Left lung (tissue), 10 donors: ENCODE results near the gene NLRP1. TPM values are rescaled to one million over a fixed set of nuclear protein-coding genes. Genes with fewer than 3 reads are reported as not detected.

Experiments
- ATAC-seq: fragments of 200-7000 bp; cut with Tn5 transposase; one replicate; pipeline ENCODE4 v1.9.1; 2020; ENCODE audit warnings: moderate library complexity
- DNase-seq, 4 donors: peaks; one replicate each; pipeline ENCODE4 v3.0.0-alpha.2; 2013 to 2020
- H3K27ac ChIP-seq, 2 donors: fragments of 200-600 bp; sonication (generic) in 1 of 2; one replicate each; pipeline versions ENCODE4 v1.5.0 to v1.8.0; 2020 to 2021
- H3K27me3 ChIP-seq, 2 donors: fragments of 200-600 bp; sonication (generic) in 1 of 2; one replicate each; pipeline versions ENCODE4 v1.5.0 to v1.8.0; 2020 to 2021
- H3K36me3 ChIP-seq, 2 donors: fragments of 200-600 bp; sonication (generic) in 1 of 2; one replicate each; pipeline versions ENCODE4 v1.5.0 to v1.8.0; 2020 to 2021
- H3K4me1 ChIP-seq, 2 donors: fragments of 200-600 bp; one replicate each; pipeline ENCODE4 v1.8.0; 2021
- H3K4me3 ChIP-seq, 2 donors: fragments of 200-600 bp; sonication (generic) in 1 of 2; one replicate each; pipeline versions ENCODE4 v1.5.0 to v1.8.0; 2020 to 2021; ENCODE audit warnings: mild to moderate bottlenecking in 1 of 2
- H3K9me3 ChIP-seq, 2 donors: fragments of 200-600 bp; sonication (generic) in 1 of 2; one replicate each; pipeline versions ENCODE4 v1.5.0 to v1.8.0; 2020 to 2021
- CTCF ChIP-seq, 2 donors: fragments of 200-600 bp; sonication (generic) in 1 of 2; IDR thresholded peaks; one replicate each; pipeline versions ENCODE4 v1.5.0 to v1.8.0; 2021; ENCODE audit warnings: antibody characterized with exemption in 2 of 2
- intact Hi-C, 2 donors: fragments of 100-400 bp; cut with DNase I; formaldehyde crosslinking; loops; one replicate each; pipeline versions ENCODE4 v1.11.2 to v1.14.2; 2022
- polyA plus RNA-seq, 6 donors: library from polyadenylated mRNA; unstranded; fragments of 120-200 nt; gene quantifications; one replicate each; pipeline ENCODE4 v1.2.1, GENCODE V29; 2013; ENCODE audit not compliant: insufficient read length in 6 of 6
- total RNA-seq, 2 donors: library from RNA; stranded (reverse); fragmentation: NEBNext Ultra II Directional; extraction: Animal tissue kit (Norgen Biotek cat#: 25700); gene quantifications; one replicate each; pipeline ENCODE4 v1.2.1, GENCODE V29; 2021
- donor health status: DM: no; HTN: yes; CAD: no.
- donor health status: DM: no; HTN: no; CAD: no.

Gene NLRP1
- total and polyA plus RNA-seq, 8 donors = 16.1 to 36.4 (median 31.2) TPM

- Histone ChIP-seq H3K27ac (no peak overlapping the region), H3K9me3 (no peaks in the 10 kb centered on the region), H3K36me3 (no peaks in the 10 kb centered on the region), H3K27me3 (no peaks in the 10 kb centered on the region), H3K4me1 (no peaks in the 10 kb centered on the region), H3K4me3 (no peak overlapping the region)
- no peak for ATAC-seq
- no peak for DNase-seq
- no peak for TF ChIP-seq CTCF (IDR thresholded peaks at IDR 0.05)
- intact Hi-C loops = no loop called here
Measured at GRCh38 chr17:5565808-5566207, 18.5 kb downstream of the NLRP1 start.

- H3K27ac ChIP-seq = no peak overlapping the region
- TF ChIP-seq CTCF (IDR thresholded peaks at IDR 0.05) = no peak
- no peaks in the 10 kb centered on the region for H3K9me3 ChIP-seq
- DNase-seq = no peak
- no peak for ATAC-seq
- H3K36me3 ChIP-seq = peaks cover 0 to 21% of the 10 kb centered on the region in 2 donors
- no peak overlapping the region for H3K4me3 ChIP-seq
- H3K4me1 ChIP-seq = no peaks in the 10 kb centered on the region
- intact Hi-C loops = no loop called here
- no peaks in the 10 kb centered on the region for H3K27me3 ChIP-seq
Measured at GRCh38 chr17:5563456-5563855, 20.9 kb downstream of the NLRP1 start.

GRCh38 chr17:5562661-5563360 is 21.5 kb downstream of the NLRP1 start:
- no peaks in the 10 kb centered on the region for H3K27me3 ChIP-seq
- no peaks in the 10 kb centered on the region for H3K9me3 ChIP-seq
- DNase-seq = no peak
- H3K4me3 ChIP-seq = no peak overlapping the region
- no peak for ATAC-seq
- H3K4me1 ChIP-seq = no peaks in the 10 kb centered on the region
- H3K27ac ChIP-seq = no peak overlapping the region
- H3K36me3 ChIP-seq = peaks cover 0 to 27% of the 10 kb centered on the region in 2 donors
- no peak for TF ChIP-seq CTCF (IDR thresholded peaks at IDR 0.05)
- intact Hi-C loops = no loop called here

GRCh38 chr17:5561736-5562571 is 22.4 kb downstream of the NLRP1 start:
- Histone ChIP-seq H3K27ac (no peak overlapping the region), H3K36me3 (peaks cover 0 to 31% of the 10 kb centered on the region in 2 donors), H3K27me3 (no peaks in the 10 kb centered on the region), H3K9me3 (no peaks in the 10 kb centered on the region), H3K4me3 (no peak overlapping the region), H3K4me1 (no peaks in the 10 kb centered on the region)
- no peak for TF ChIP-seq CTCF (IDR thresholded peaks at IDR 0.05)
- intact Hi-C loops = no loop called here
- no peak for DNase-seq
- no peak for ATAC-seq

GRCh38 chr17:5560361-5560988 is 23.8 kb downstream of the NLRP1 start:
- no peaks in the 10 kb centered on the region for H3K27me3 ChIP-seq
- H3K4me3 ChIP-seq = no peak overlapping the region
- H3K27ac ChIP-seq = no peak overlapping the region
- peaks cover 0 to 31% of the 10 kb centered on the region in 2 donors for H3K36me3 ChIP-seq
- DNase-seq = no peak
- no peaks in the 10 kb centered on the region for H3K4me1 ChIP-seq
- intact Hi-C loops = no loop called here
- no peak for TF ChIP-seq CTCF (IDR thresholded peaks at IDR 0.05)
- no peaks in the 10 kb centered on the region for H3K9me3 ChIP-seq
- ATAC-seq = no peak
